BE2C (cell line): ENCODE data around the gene PCSK6.

Source experiments
- DNase-seq: peaks from one replicate; pipeline ENCODE4 v3.0.0-alpha.2; 2020
- H3K27me3 ChIP-seq: fragments of 250-450 bp; sonication (Bioruptor Pico); 2 replicates; pipeline ENCODE4 v1.5.1; 2020; ENCODE audit warnings: mild to moderate bottlenecking
- H3K36me3 ChIP-seq: fragments of 250-450 bp; sonication (Bioruptor Pico); 2 replicates; pipeline ENCODE4 v1.5.1; 2020; ENCODE audit warnings: mild to moderate bottlenecking
- H3K4me1 ChIP-seq: fragments of 250-450 bp; sonication (Bioruptor Pico); 2 replicates; pipeline ENCODE4 v1.5.1; 2020
- H3K4me3 ChIP-seq: 2 replicates; pipeline ENCODE4 v1.5.1; 2011; ENCODE audit warnings: low read depth, low read length
- H3K9me3 ChIP-seq: fragments of 250-450 bp; sonication (Bioruptor Pico); 2 replicates; pipeline ENCODE4 v1.5.1; 2020
- CTCF ChIP-seq: IDR thresholded peaks from 2 replicates; pipeline ENCODE4 v1.5.1; 2012; ENCODE audit warnings: mild to moderate bottlenecking, low read depth, low read length

The PCSK6 gene

GRCh38 chr15:101478701-101479341 is 10.7 kb downstream of the PCSK6 start:
- no peaks in the 10 kb centered on the region for H3K9me3 ChIP-seq
- H3K36me3 ChIP-seq, result no peaks in the 10 kb centered on the region
- H3K4me1 ChIP-seq, result no peaks in the 10 kb centered on the region
- TF ChIP-seq CTCF, result no peak
- H3K27me3 ChIP-seq, result no peaks in the 10 kb centered on the region
- DNase-seq, result no peak
- no peak overlapping the region for H3K4me3 ChIP-seq

GRCh38 chr15:101477851-101478362 is 11.6 kb downstream of the PCSK6 start:
- TF ChIP-seq CTCF, result no peak
- Histone ChIP-seq H3K4me1 (no peaks in the 10 kb centered on the region), H3K27me3 (no peaks in the 10 kb centered on the region), H3K9me3 (no peaks in the 10 kb centered on the region), H3K4me3 (no peak overlapping the region), H3K36me3 (no peaks in the 10 kb centered on the region)
- DNase-seq, result no peak

GRCh38 chr15:101476756-101477155 is 12.8 kb downstream of the PCSK6 start:
- Histone ChIP-seq H3K4me1 (no peaks in the 10 kb centered on the region), H3K4me3 (no peak overlapping the region), H3K9me3 (no peaks in the 10 kb centered on the region), H3K36me3 (no peaks in the 10 kb centered on the region), H3K27me3 (no peaks in the 10 kb centered on the region)
- no peak for TF ChIP-seq CTCF
- no peak for DNase-seq

GRCh38 chr15:101474983-101475382 is 14.5 kb downstream of the PCSK6 start:
- no peak for DNase-seq
- no peak for TF ChIP-seq CTCF

GRCh38 chr15:101474233-101474632 is 15.3 kb downstream of the PCSK6 start:
- no peak for DNase-seq
- H3K4me3 ChIP-seq, result no peak overlapping the region
- peaks cover 7% of the 10 kb centered on the region for H3K4me1 ChIP-seq
- no peaks in the 10 kb centered on the region for H3K9me3 ChIP-seq
- no peak for TF ChIP-seq CTCF
- H3K36me3 ChIP-seq, result no peaks in the 10 kb centered on the region
- no peaks in the 10 kb centered on the region for H3K27me3 ChIP-seq

More at GRCh38 chr15:101474983-101475382, 14.5 kb downstream of the PCSK6 start:
- no peaks in the 10 kb centered on the region for H3K9me3 ChIP-seq
- H3K4me3 ChIP-seq, result no peak overlapping the region
- H3K36me3 ChIP-seq, result no peaks in the 10 kb centered on the region
- H3K27me3 ChIP-seq, result no peaks in the 10 kb centered on the region
- H3K4me1 ChIP-seq, result peaks cover 4% of the 10 kb centered on the region; the same call in 1 of the 2 replicates

GRCh38 chr15:101472033-101472432 is 17.5 kb downstream of the PCSK6 start:
- DNase-seq, result no peak
- Histone ChIP-seq H3K4me3 (no peak overlapping the region), H3K9me3 (no peaks in the 10 kb centered on the region), H3K4me1 (peaks cover 13% of the 10 kb centered on the region), H3K36me3 (no peaks in the 10 kb centered on the region), H3K27me3 (no peaks in the 10 kb centered on the region)
- no peak for TF ChIP-seq CTCF
